Right forelimb (tissue), 1 donor: Measurements from ENCODE around the gene ALPP.
"Not testable (repeated sequence)": the region's sequence is repeated elsewhere in the genome, so short reads cannot be mapped to it uniquely, and the experiment has no call there.

Source experiments
- DNase-seq: peaks from one replicate; pipeline ENCODE4 v3.0.0-alpha.2; 2018

The ALPP gene

DNA sequence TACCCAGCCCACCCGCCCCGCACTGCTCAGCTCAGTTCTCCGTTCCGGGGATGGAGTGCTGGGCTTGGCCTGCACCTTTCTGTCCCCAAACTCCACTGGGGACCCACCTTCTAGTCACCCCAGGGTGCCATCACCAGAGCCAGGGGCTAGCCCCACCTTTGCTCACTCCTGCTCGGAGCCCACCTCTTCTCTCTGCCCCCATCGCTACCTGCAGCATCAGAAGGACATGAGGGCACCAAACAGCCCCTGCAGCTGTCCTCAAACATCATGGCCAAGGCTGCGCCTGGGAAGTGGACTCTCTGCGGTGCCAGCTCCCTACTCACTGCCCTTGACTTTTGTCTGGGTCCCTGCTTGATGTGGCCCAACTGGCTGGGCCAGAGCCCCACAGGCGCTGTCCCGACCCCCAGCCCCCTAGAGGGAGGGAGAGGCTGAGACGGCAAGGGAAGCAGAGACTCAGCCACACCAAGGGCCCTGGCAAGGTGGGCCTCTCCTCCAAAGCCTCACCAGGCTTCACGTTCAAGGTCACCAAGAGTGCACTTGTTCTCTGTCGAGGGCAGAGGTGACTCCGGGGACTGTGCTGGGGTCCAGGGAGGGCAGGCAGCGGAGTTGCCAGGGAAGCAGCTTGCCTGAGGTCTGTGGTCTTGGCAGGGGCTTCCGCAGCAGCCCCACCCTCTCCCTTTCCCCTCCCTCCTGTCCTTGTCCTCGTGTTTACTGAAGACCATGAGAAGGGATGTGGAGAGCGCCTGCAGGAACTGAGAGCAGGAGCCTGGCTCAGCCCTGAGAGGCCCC, 13.6 kb upstream of the ALPP start:
- DNase-seq = peak; percentile 38

GRCh38 chr2:232365621-232366321, 12.8 kb upstream of the ALPP start:
- peak; percentile 25 for DNase-seq

DNA sequence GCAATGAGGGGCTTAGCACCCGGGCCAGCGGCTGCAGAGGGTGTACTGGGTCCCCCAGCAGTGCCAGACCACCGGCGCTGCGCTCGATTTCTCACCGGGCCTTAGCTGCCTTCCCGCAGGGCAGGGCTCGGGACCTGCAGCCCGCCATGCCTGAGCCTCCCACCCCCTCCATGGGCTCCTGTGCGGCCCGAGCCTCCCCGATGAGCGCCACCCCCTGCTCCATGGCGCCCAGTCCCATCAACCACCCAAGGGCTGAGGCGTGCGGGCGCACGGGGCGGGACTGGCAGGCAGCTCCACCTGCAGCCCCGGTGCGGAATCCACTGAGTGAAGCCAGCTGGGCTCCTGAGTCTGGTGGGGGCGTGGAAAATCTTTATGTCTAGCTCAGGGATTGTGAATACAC, 12.1 kb upstream of the ALPP start:
- not testable (repeated sequence) for DNase-seq

DNA sequence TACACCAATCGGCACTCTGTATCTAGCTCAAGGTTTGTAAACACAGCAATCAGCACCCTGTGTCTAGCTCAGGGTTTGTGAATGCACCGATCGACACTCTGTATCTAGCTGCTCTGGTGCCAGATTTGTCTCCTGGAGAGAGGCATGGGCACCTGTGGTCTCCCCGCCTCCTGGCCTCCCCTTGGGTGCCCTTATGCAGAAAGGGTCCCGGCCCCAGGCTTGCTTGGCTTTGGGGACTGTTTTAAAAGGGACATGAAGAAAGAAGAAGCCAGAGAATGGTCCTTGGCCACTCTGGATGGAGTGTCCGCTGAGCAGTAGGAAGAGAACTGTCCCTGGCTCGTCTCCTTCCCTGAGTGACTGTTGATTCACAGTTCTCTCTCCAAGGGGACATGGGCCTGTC, 11.5 kb upstream of the ALPP start:
- no peak for DNase-seq

GRCh38 chr2:232367591-232368233, 10.8 kb upstream of the ALPP start:
- no peak for DNase-seq

DNA sequence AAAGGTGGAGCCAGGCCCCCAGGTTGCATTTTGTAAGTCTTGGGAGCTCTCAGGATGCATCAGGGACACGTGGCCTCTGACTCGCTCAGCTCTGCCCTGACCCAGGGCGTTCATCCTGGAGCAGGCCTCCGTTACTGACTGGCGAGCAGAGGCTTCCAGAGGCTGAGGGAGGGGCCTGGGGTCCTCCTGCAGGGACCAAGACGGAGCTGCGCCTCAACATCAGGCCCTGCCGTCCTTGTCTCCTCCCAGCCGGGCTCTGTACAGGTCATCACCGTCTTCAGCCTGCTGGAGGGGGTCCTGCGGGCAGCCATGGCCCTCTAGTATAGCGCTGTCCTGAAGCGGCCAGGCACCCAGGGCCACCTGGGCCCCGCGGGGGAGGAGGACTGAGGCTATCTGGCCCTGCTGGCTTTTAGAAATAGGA, 10.2 kb upstream of the ALPP start:
- no peak for DNase-seq

DNA sequence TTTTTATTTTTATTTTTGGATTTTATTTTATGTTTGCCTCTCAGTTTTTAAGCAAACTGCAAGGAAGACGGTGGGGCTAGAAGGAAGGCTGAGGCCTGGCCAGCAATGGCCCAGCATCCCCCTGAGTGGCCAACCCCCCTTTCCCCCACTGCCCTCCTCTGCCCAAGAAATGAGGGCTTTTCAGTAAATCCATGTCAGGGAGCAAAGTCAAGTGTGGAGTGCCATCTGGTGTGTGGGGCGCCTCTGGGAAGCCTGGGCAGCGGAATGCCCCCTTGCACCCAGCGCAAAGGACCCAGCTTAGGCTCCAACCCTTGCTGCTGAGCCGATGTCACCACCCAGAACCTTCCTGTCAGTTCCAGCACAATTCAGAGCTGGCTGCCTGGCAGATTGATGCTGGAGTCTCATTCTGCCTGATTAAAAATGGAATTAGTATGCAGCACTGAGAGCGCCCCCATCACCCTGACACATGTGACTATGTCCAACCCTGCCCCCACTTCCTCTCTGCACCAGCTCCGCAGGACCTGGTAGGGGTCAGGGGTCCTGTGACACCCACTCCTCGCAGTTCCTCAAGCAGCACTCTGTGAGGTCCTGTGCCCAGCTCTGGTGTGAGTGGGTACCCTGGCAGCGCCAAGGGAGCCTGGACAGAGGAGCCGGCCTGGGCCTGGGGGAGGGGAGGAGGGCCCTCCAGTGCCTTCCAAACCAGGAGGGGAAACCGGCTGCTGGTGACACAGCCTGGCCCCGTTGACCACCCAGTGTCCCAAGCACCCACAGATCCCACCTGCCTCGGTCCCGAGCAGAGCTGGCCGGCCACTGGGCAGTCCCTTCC, 9.2 kb upstream of the ALPP start:
- DNase-seq = no peak

GRCh38 chr2:232370007-232370406, 8.5 kb upstream of the ALPP start:
- DNase-seq = not testable (repeated sequence)

DNA sequence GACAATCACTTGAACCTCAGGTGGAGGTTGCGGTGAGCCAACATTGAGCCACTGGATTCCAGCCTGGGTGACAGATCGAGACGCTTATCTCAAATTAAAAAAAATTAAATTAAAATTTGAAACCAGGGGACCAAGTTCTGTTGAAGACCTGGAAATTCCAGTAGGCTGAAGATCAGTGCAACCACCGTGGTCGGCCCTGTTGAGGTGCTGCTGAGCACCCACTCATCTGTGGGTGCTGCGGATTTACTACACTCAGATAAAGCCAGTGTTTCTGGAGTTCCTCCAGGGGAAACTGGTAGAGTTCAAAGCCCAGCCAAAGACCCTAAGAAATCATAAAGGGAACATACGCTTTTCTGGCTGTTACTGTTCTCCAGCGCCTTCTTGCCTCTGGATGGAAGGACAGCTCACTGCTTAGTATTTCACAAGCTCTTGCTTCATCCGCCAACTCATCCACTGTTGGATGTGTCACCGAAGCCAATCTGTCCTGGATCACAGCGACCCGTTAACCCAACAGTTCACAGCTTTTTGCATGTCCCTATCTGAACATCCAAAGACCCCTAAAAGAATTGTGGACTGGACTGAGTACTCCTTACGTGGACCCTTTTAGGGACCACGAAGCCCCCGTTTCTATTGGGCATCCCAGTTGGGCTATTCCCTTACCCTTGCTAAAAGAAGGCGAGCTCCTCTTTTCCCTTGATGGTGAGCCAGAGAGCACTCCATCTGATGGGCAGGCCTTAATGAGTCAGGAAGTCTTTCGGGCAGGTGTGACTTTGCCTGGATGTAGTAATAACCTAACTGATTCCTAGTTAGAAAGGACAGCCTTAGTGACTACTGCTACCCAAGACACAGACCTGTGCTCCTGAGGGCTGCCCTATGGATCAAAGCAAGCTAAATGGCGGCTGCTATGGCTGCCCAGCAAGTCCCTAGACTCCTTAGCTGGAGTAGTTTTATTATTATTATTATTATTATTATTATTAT, 6.0 kb upstream of the ALPP start:
- no peak for DNase-seq

GRCh38 chr2:232374356-232374755, 4.2 kb upstream of the ALPP start:
- DNase-seq = no peak

DNA sequence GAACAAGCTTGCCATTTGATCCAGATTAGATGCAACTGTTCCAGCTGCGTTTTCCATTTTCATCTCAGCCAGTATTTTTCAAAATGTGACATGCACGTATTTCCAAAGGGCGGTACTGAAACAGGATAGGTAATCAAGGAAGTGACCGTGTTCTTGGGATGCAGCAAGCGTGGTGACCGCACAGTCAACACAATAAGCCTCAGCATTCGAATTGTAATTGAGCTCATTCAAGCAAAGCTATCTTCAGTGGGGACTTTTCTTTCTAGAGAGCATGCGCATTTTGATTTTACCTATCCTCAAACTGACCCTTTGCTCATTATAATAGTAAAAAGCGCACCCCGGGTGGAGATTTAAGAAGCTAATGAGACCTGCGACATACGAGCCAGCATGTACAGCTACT, 3.4 kb upstream of the ALPP start:
- DNase-seq = no peak

DNA sequence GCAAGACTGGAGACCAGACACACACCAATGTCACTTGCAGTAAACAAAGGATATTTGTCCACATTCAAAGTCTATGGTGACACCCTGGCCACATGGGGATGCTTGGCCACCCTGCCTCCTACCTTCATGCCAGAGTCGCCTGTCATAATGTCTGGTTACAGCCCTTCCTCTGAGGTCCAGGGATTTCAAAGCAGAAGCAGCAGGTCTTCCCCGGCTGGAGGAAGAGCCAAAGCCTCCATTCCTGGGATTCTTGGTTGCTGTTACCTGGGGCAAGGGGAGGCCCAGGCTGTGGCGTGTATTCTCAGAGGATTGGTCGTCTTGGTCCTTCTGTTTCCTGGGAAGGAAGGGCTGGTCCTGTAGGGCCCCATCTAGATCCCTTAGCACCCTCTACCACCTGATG, 2.3 kb upstream of the ALPP start:
- no peak for DNase-seq

GRCh38 chr2:232376713-232377112, 1.8 kb upstream of the ALPP start:
- DNase-seq = no peak

DNA sequence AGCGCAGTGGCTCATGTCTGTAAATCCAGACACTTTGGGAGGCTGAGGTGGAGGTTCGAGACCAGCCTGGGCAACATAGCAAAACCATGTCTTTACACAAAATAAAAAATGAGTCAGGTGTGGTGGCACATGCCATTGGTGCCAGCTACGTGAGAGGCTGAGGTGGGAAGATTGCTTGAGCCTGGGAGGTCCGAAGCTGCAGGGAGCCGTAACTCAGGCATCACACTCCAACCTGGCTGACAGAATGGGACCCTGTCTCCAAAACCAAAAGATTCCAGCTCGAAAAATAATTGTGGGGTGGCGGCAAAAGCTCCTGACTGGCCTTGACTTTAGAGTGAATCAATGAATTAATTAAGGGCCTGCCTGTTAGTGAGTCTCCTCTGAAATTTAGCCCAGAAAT, 1.2 kb upstream of the ALPP start:
- DNase-seq = no peak

GRCh38 chr2:232377841-232378734, 463 bp upstream of the ALPP start:
- no peak for DNase-seq

DNA sequence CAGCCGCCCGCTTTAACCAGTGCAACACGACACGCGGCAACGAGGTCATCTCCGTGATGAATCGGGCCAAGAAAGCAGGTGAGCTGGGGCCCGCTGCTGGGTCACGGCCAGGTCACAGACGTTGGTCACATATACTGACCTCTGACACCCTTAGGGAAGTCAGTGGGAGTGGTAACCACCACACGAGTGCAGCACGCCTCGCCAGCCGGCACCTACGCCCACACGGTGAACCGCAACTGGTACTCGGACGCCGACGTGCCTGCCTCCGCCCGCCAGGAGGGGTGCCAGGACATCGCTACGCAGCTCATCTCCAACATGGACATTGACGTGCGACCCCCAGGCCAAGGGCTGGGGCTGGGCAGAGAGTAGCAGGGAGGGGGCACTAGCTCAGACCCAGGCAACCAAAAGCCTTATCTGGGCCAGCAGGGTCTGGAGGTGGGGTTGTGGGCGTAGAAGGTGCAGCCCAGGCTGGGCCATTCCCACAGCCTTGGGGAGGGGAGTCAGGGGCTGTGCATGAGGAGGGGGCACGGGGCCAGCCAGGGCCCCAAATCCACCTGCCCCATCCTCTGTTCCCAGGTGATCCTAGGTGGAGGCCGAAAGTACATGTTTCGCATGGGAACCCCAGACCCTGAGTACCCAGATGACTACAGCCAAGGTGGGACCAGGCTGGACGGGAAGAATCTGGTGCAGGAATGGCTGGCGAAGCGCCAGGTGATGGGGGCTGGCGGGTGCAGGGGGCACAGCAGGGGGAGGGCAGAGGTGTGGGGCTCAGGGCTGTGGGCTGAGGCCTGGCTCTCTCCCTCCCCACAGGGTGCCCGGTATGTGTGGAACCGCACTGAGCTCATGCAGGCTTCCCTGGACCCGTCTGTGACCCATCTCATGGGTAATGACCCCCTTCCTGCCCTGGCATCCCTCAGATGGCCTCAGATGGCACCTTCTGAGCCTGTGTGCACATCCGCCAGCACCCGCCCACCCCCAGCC, 1.3 kb downstream of the ALPP start:
- not testable (repeated sequence) for DNase-seq

GRCh38 chr2:232381204-232382031, 2.9 kb downstream of the ALPP start:
- not testable (repeated sequence) for DNase-seq
